A549 (cell line): ENCODE measurements around the gene CFI. TPM values are rescaled to one million over a fixed set of nuclear protein-coding genes. Genes with fewer than 3 reads are reported as not detected.
"Not testable (repeated sequence)": the region's sequence is repeated elsewhere in the genome, so short reads cannot be mapped to it uniquely, and the experiment has no call there.

Experiments
- ATAC-seq, 2 experiments: fragments of 200-7000 bp in 1 of 2; fragments of >200 bp in 1 of 2; cut with Nextera tagmentation in 1 of 2; cut with Tn5 transposase in 1 of 2; 3 replicates each; pipeline versions ENCODE4 v1.8.0 to v1.9.1; 2018 to 2020; ENCODE audit warnings: mild to moderate bottlenecking in 1 of 2, moderate library complexity in 1 of 2
- CTCF ChIA-PET: fragments of 300-600 bp; sonication (Branson Sonifier 250); formaldehyde crosslinking; extraction: SDS; loops from one replicate; lab custom pipeline; 2021; ENCODE audit warnings: antibody characterized with exemption, inconsistent platforms; lab: Yijun Ruan, JAX
- POLR2A ChIA-PET: fragments of 350-600 bp; formaldehyde crosslinking; extraction: SDS; loops from one replicate; lab custom pipeline; 2021; ENCODE audit warnings: antibody characterized with exemption, inconsistent platforms; lab: Yijun Ruan, JAX
- DNase-seq, 2 experiments: peaks; one replicate each; pipeline versions ENCODE4 v3.0.0 to v3.0.0-alpha.2; 2011 to 2016; ENCODE audit warnings: low read depth in 1 of 2, low spot score in 1 of 2
- FAIRE-seq: peaks from 2 replicates; lab custom pipeline; 2011; peaks lifted over from hg19 to GRCh38; lab: Jason Lieb, UNC
- H3K27ac ChIP-seq, 2 experiments: fragments of >200 bp; sonication (Bioruptor Twin); formaldehyde crosslinking; 3 replicates each; pipeline ENCODE4 v1.5.1; 2016 to 2017
- H3K4me1 ChIP-seq: fragments of >200 bp; sonication (Bioruptor Twin); formaldehyde crosslinking; 3 replicates; pipeline ENCODE4 v1.6.1; 2016
- H3K4me2 ChIP-seq: fragments of >200 bp; sonication (Bioruptor Twin); formaldehyde crosslinking; 3 replicates; pipeline ENCODE4 v1.6.1; 2016
- H3K4me3 ChIP-seq: fragments of >200 bp; sonication (Bioruptor Twin); formaldehyde crosslinking; 3 replicates; pipeline ENCODE4 v1.5.1; 2016
- H3K9me3 ChIP-seq: fragments of >200 bp; sonication (Bioruptor Twin); formaldehyde crosslinking; 3 replicates; pipeline ENCODE4 v1.6.1; 2016
- CBX2 ChIP-seq: fragments of 200-600 bp; sonication (generic); IDR thresholded peaks from 2 replicates; pipeline ENCODE4 v1.6.1; 2016; ENCODE audit warnings: low read depth, mild to moderate bottlenecking, borderline replicate concordance
- CBX8 ChIP-seq: fragments of 200-600 bp; sonication (generic); IDR thresholded peaks from 2 replicates; pipeline ENCODE4 v1.6.1; 2016
- CHD4 ChIP-seq: fragments of 200-600 bp; sonication (generic); IDR thresholded peaks from 2 replicates; pipeline ENCODE4 v1.6.1; 2016; ENCODE audit warnings: antibody characterized with exemption, mild to moderate bottlenecking, borderline replicate concordance
- EHF ChIP-seq: fragments of 250-450 bp; sonication (Bioruptor Pico); IDR thresholded peaks from 2 replicates; pipeline ENCODE4 v1.5.0; 2020; ENCODE audit warnings: mild to moderate bottlenecking
- EHMT2 ChIP-seq: fragments of 200-600 bp; sonication (generic); IDR thresholded peaks from 2 replicates; pipeline ENCODE4 v1.6.1; 2016; ENCODE audit warnings: antibody characterized with exemption, low read depth, mild to moderate bottlenecking, moderate library complexity
- ESRRA ChIP-seq: fragments of 150-350 bp; IDR thresholded peaks from 2 replicates; pipeline ENCODE4 v1.6.1; 2014; ENCODE audit warnings: mild to moderate bottlenecking, low read length, borderline replicate concordance
- HDAC2 ChIP-seq: fragments of 200-600 bp; sonication (generic); IDR thresholded peaks from 2 replicates; pipeline ENCODE4 v1.6.1; 2016
- HEYL ChIP-seq: fragments of 250-450 bp; sonication (Bioruptor Pico); IDR thresholded peaks from 2 replicates; pipeline ENCODE4 v1.8.0; 2021; ENCODE audit warnings: mild to moderate bottlenecking, moderate library complexity
- HOXA7 ChIP-seq: fragments of 250-450 bp; sonication (Bioruptor Pico); IDR thresholded peaks from 2 replicates; pipeline ENCODE4 v1.5.0; 2020; ENCODE audit warnings: mild to moderate bottlenecking, moderate library complexity
- HOXB13 ChIP-seq: fragments of 250-450 bp; sonication (Bioruptor Pico); IDR thresholded peaks from 2 replicates; pipeline ENCODE4 v1.5.0; 2020; ENCODE audit warnings: low read depth, mild to moderate bottlenecking, moderate library complexity
- HOXB5 ChIP-seq: fragments of 250-450 bp; sonication (Bioruptor Pico); IDR thresholded peaks from 2 replicates; pipeline ENCODE4 v1.5.0; 2020; ENCODE audit warnings: mild to moderate bottlenecking, moderate library complexity
- MAZ ChIP-seq: fragments of 150-350 bp; IDR thresholded peaks from 2 replicates; pipeline ENCODE4 v1.6.1; 2014; ENCODE audit warnings: antibody characterized with exemption, low read depth, low read length, borderline replicate concordance
- MYC ChIP-seq: IDR thresholded peaks from 2 replicates; pipeline ENCODE4 v1.6.1; 2012; ENCODE audit warnings: mild to moderate bottlenecking, inconsistent platforms, low read length, improper control_type of control experiment, borderline replicate concordance
- NR3C1 ChIP-seq: fragments of >200 bp; sonication (Bioruptor Twin); formaldehyde crosslinking; IDR thresholded peaks from 3 replicates; pipeline ENCODE4 v1.6.1; 2017
- POLR2A ChIP-seq: IDR thresholded peaks from 2 replicates; pipeline ENCODE4 v1.6.1; 2012; ENCODE audit warnings: mild to moderate bottlenecking, low read length
- POLR2AphosphoS2 ChIP-seq: conservative IDR thresholded peaks from 2 replicates; pipeline ENCODE4 v1.6.1; 2012; ENCODE audit warnings: low read length, improper control_type of control experiment, inconsistent platforms
- RAD21 ChIP-seq, 2 experiments: fragments of >200 bp in 1 of 2; sonication (Bioruptor Twin) in 1 of 2; formaldehyde crosslinking in 1 of 2; IDR thresholded peaks in 1 of 2; conservative IDR thresholded peaks in 1 of 2; 2 replicates in 1 of 2; 3 replicates in 1 of 2; pipeline ENCODE4 v1.6.1; 2012 to 2018; ENCODE audit warnings: inconsistent platforms in 1 of 2
- RARB ChIP-seq: fragments of 250-450 bp; sonication (Bioruptor Pico); IDR thresholded peaks from 2 replicates; pipeline ENCODE4 v1.8.0; 2021; ENCODE audit warnings: mild to moderate bottlenecking, moderate library complexity
- RFX5 ChIP-seq: fragments of 450-650 bp; IDR thresholded peaks from 2 replicates; pipeline ENCODE4 v1.7.1; 2014; ENCODE audit warnings: antibody characterized with exemption, mild to moderate bottlenecking, moderate library complexity
- TP53 ChIP-seq: fragments of 250-450 bp; sonication (Bioruptor Pico); IDR thresholded peaks from 2 replicates; pipeline ENCODE4 v1.5.0; 2021; ENCODE audit warnings: mild to moderate bottlenecking, moderate library complexity
- USF2 ChIP-seq: fragments of 450-650 bp; IDR thresholded peaks from 2 replicates; pipeline ENCODE4 v1.6.1; 2014; ENCODE audit warnings: antibody characterized with exemption
- ZNF302 ChIP-seq: fragments of 250-450 bp; sonication (Bioruptor Pico); IDR thresholded peaks from 2 replicates; pipeline ENCODE4 v1.9.0; 2021; ENCODE audit warnings: inconsistent platforms, mild to moderate bottlenecking, moderate library complexity
- WGBS: methylation state at CpG from one replicate; pipeline ENCODE4 v1.1.6; 2017; ENCODE audit errors: missing lambda C conversion rate; 5-methylcytosine and 5-hydroxymethylcytosine counted together
- polyA plus RNA-seq, 4 experiments: library from polyadenylated mRNA; depleted of rRNA in 3 of 4; stranded (reverse); fragments of >200 nt; fragmentation: RNase III in 1 of 4; extraction: RNeasy Plus Mini Kit Qiagen cat#74134 plus additional on column Dnase treatment in 1 of 4; gene quantifications; 2 replicates in 3 of 4; 3 replicates in 1 of 4; pipeline ENCODE4 v1.2.3, GENCODE V29; 2011 to 2017
- TF ChIP-seq, protein P1 (sequence below): fragments of >200 bp; sonication (Bioruptor Twin); formaldehyde crosslinking; IDR thresholded peaks from 3 replicates; pipeline ENCODE4 v1.6.1; 2016
- TF ChIP-seq, protein P2 (sequence below): fragments of 250-450 bp; sonication (Bioruptor Pico); IDR thresholded peaks from 2 replicates; pipeline ENCODE4 v1.5.0; 2020; ENCODE audit warnings: low read depth, mild to moderate bottlenecking, moderate library complexity

CFI gene
- polyA plus RNA-seq, 2 of the 4 experiments (the other 2 are of a cell fraction), result 2.6 to 2.8 TPM

DNA sequence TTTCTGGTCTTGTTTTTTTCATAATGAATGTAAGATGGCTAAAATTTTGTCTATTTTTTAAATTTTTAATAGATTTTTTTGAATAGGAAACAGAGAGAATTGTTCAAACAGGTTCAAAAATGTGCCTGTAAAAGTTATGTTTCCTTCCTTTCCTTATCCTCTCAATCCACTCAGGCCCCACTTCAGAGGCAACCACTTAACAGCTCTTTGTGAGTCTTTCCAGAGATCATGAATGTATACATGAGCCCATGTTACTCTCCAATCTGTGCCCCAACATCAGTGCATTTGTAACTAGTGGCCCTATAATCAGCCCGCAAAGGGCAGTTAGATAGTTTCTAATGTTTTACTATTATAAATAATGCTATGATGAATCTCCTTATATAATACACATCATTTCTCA is 14.0 kb downstream of the CFI start:
- no peaks in the 10 kb centered on the region for H3K4me1 ChIP-seq
- no peak for TF ChIP-seq CBX2
- TF ChIP-seq, protein P1, sequence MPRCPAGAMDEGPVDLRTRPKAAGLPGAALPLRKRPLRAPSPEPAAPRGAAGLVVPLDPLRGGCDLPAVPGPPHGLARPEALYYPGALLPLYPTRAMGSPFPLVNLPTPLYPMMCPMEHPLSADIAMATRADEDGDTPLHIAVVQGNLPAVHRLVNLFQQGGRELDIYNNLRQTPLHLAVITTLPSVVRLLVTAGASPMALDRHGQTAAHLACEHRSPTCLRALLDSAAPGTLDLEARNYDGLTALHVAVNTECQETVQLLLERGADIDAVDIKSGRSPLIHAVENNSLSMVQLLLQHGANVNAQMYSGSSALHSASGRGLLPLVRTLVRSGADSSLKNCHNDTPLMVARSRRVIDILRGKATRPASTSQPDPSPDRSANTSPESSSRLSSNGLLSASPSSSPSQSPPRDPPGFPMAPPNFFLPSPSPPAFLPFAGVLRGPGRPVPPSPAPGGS, result no peak
- no peak for TF ChIP-seq MAZ
- TF ChIP-seq HOXA7, result no peak
- TF ChIP-seq POLR2AphosphoS2, result no peak
- no peak for TF ChIP-seq NR3C1
- TF ChIP-seq HOXB13 (CRISPR knock-in tag), result no peak
- TF ChIP-seq RARB, result no peak
- no peak for TF ChIP-seq HEYL
- no peak for TF ChIP-seq TP53 (CRISPR knock-in tag)
- no peak for TF ChIP-seq USF2
- TF ChIP-seq CBX8, result no peak
- TF ChIP-seq HOXB5, result no peak
- TF ChIP-seq, protein P2, sequence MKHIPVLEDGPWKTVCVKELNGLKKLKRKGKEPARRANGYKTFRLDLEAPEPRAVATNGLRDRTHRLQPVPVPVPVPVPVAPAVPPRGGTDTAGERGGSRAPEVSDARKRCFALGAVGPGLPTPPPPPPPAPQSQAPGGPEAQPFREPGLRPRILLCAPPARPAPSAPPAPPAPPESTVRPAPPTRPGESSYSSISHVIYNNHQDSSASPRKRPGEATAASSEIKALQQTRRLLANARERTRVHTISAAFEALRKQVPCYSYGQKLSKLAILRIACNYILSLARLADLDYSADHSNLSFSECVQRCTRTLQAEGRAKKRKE (CRISPR knock-in tag), result no peak
- no peak for TF ChIP-seq POLR2A
- TF ChIP-seq MYC, result no peak
- no peak for TF ChIP-seq RAD21 (conservative IDR thresholded peaks at IDR 0.05 in 1 of 2, IDR thresholded peaks at IDR 0.05 in 1 of 2)
- no peak for TF ChIP-seq EHMT2
- TF ChIP-seq ESRRA, result no peak
- TF ChIP-seq, all 56 proteins: peak for 0
- WGBS, result 93% methylated on average over 1 of the region's 1 CpG
- no peaks in the 10 kb centered on the region; the same call in 2 of the 3 replicates for H3K9me3 ChIP-seq
- POLR2A ChIA-PET, result no interaction called here
- CTCF ChIA-PET, result no interaction called here
- ATAC-seq (no peak), FAIRE-seq (no peak), DNase-seq (no peak)
- H3K27ac ChIP-seq, result no peak overlapping the region
- H3K4me2 ChIP-seq, result no peak overlapping the region
- no peak overlapping the region for H3K4me3 ChIP-seq

DNA sequence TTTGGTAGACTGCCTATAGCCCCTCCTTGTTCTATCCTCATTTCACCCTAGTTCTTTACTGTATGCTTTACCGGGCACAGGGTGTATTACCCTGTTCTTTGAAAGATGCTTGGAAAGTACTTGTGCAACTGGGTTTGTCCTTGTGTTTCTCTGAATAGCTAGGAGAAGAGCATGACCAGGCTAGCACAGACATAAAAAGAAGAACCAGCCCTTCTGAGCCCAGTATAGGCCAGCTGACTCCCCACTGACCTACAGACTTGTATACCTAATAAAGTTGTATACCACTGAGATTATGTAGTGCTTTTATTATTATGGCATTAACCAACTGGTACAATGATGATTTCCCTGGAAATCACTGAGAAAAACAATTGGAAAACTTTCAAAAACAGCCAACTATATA is 15.0 kb downstream of the CFI start:
- Histone ChIP-seq H3K4me1 (no peaks in the 10 kb centered on the region), H3K4me2 (no peak overlapping the region), H3K9me3 (no peaks in the 10 kb centered on the region; the same call in 2 of the 3 replicates), H3K27ac (no peak overlapping the region), H3K4me3 (no peak overlapping the region)
- 86% methylated on average over 1 of the region's 1 CpG for WGBS
- FAIRE-seq (no peak), ATAC-seq (no peak), DNase-seq (no peak)
- CTCF ChIA-PET, result no interaction called here
- TF ChIP-seq RFX5 (no peak), CHD4 (no peak), HDAC2 (no peak), EHF (CRISPR knock-in tag) (no peak), TP53 (CRISPR knock-in tag) (no peak), ZNF302 (CRISPR knock-in tag) (no peak), POLR2AphosphoS2 (no peak)
- POLR2A ChIA-PET, result no interaction called here

DNA sequence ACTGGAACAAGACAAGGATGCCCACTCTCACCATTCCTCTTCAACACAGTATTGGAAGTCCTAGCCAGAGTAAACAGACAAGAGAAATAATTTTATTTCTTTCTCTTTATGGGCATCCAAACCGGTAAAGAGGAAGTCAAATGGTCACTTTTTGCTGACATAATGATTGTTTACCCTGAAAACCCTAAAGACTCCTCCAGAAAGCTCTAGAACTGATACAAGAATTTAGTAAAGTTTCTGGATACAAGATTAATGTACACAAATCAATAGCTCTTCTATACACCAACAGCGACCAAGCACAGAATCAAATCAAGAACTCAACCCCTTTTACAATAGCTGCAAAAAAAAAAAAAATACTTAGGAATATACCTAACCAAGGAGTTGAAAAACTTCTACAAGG is 19.7 kb downstream of the CFI start:
- 11% methylated on average over 2 of the region's 2 CpGs for WGBS
- POLR2A ChIA-PET, result not testable (repeated sequence)

More for the DNA sequence above, 19.7 kb downstream of the CFI start:
- H3K9me3 ChIP-seq, H3K4me1 ChIP-seq, FAIRE-seq, ATAC-seq, DNase-seq, CTCF ChIA-PET, H3K4me3 ChIP-seq, H3K27ac ChIP-seq, H3K4me2 ChIP-seq: not testable (repeated sequence)
